BE2C (cell line): ENCODE data around the gene GON4L.
"Not testable (repeated sequence)": the region's sequence is repeated elsewhere in the genome, so short reads cannot be mapped to it uniquely, and the experiment has no call there.

Source experiments
- DNase-seq: peaks from one replicate; pipeline ENCODE4 v3.0.0-alpha.2; 2020
- H3K27me3 ChIP-seq: fragments of 250-450 bp; sonication (Bioruptor Pico); 2 replicates; pipeline ENCODE4 v1.5.1; 2020; ENCODE audit warnings: mild to moderate bottlenecking
- H3K36me3 ChIP-seq: fragments of 250-450 bp; sonication (Bioruptor Pico); 2 replicates; pipeline ENCODE4 v1.5.1; 2020; ENCODE audit warnings: mild to moderate bottlenecking
- H3K4me1 ChIP-seq: fragments of 250-450 bp; sonication (Bioruptor Pico); 2 replicates; pipeline ENCODE4 v1.5.1; 2020
- H3K4me3 ChIP-seq: 2 replicates; pipeline ENCODE4 v1.5.1; 2011; ENCODE audit warnings: low read depth, low read length
- H3K9me3 ChIP-seq: fragments of 250-450 bp; sonication (Bioruptor Pico); 2 replicates; pipeline ENCODE4 v1.5.1; 2020
- CTCF ChIP-seq: IDR thresholded peaks from 2 replicates; pipeline ENCODE4 v1.5.1; 2012; ENCODE audit warnings: mild to moderate bottlenecking, low read depth, low read length

The GON4L gene

GRCh38 chr1:155744711-155745283, 112.2 kb downstream of the GON4L start:
- H3K4me1 ChIP-seq: no peaks in the 10 kb centered on the region
- H3K4me3 ChIP-seq: peak overlapping the region; percentile 95
- no peak for TF ChIP-seq CTCF
- H3K36me3 ChIP-seq: peaks cover 12% of the 10 kb centered on the region
- H3K9me3 ChIP-seq: no peaks in the 10 kb centered on the region
- DNase-seq: no peak
- H3K27me3 ChIP-seq: no peaks in the 10 kb centered on the region

- no peak for DNase-seq
- no peak for TF ChIP-seq CTCF
- Histone ChIP-seq H3K36me3 (peaks cover 24% of the 10 kb centered on the region), H3K9me3 (no peaks in the 10 kb centered on the region), H3K27me3 (no peaks in the 10 kb centered on the region), H3K4me3 (no peak overlapping the region), H3K4me1 (no peaks in the 10 kb centered on the region)
Observed at GRCh38 chr1:155741908-155742307, 115.1 kb downstream of the GON4L start.

- H3K27me3 ChIP-seq: no peaks in the 10 kb centered on the region
- no peaks in the 10 kb centered on the region for H3K9me3 ChIP-seq
- H3K4me3 ChIP-seq: no peak overlapping the region
- TF ChIP-seq CTCF: no peak
- peaks cover 32% of the 10 kb centered on the region for H3K36me3 ChIP-seq
- no peak for DNase-seq
- H3K4me1 ChIP-seq: no peaks in the 10 kb centered on the region
Observed at GRCh38 chr1:155740995-155741394, 116.0 kb downstream of the GON4L start.

- H3K36me3 ChIP-seq: peaks cover 56% of the 10 kb centered on the region
- H3K27me3 ChIP-seq: no peaks in the 10 kb centered on the region
- H3K4me1 ChIP-seq: no peaks in the 10 kb centered on the region
- H3K9me3 ChIP-seq: no peaks in the 10 kb centered on the region
- no peak overlapping the region for H3K4me3 ChIP-seq
- TF ChIP-seq CTCF: peak; percentile 88
- DNase-seq: peak; percentile 75
Observed at GRCh38 chr1:155729031-155729898, 127.7 kb downstream of the GON4L start.

GRCh38 chr1:155725142-155725541, 131.9 kb downstream of the GON4L start:
- Histone ChIP-seq H3K9me3 (no peaks in the 10 kb centered on the region), H3K27me3 (no peaks in the 10 kb centered on the region), H3K4me1 (no peaks in the 10 kb centered on the region), H3K4me3 (no peak overlapping the region), H3K36me3 (peaks cover 50% of the 10 kb centered on the region)
- DNase-seq: no peak
- no peak for TF ChIP-seq CTCF

- DNase-seq: no peak
- Histone ChIP-seq H3K36me3 (peaks cover 54% of the 10 kb centered on the region), H3K27me3 (no peaks in the 10 kb centered on the region), H3K9me3 (no peaks in the 10 kb centered on the region), H3K4me1 (no peaks in the 10 kb centered on the region), H3K4me3 (no peak overlapping the region)
- TF ChIP-seq CTCF: no peak
Observed at GRCh38 chr1:155719703-155720102, 137.3 kb downstream of the GON4L start.

GRCh38 chr1:155718524-155719115, 138.4 kb downstream of the GON4L start:
- H3K4me3 ChIP-seq, DNase-seq, H3K27me3 ChIP-seq, H3K9me3 ChIP-seq, H3K4me1 ChIP-seq: not testable (repeated sequence)
- H3K36me3 ChIP-seq: peaks cover 62% of the 10 kb centered on the region
